ENCODE data around the gene ANKRD40.
"Not testable (repeated sequence)": the region's sequence is repeated elsewhere in the genome, so short reads cannot be mapped to it uniquely, and the experiment has no call there.

The ANKRD40 gene

GRCh38 chr17:50710025-50710424, 2.3 kb upstream of the ANKRD40 start:
- DNase-seq = no peak

- DNase-seq = not testable (repeated sequence)
These were observed 1.3 kb upstream of the ANKRD40 start for GRCh38 chr17:50709053-50709452.

- DNase-seq = no peak
These were observed 611 bp upstream of the ANKRD40 start for GRCh38 chr17:50708050-50709000.

GRCh38 chr17:50703162-50703561, 4.6 kb downstream of the ANKRD40 start:
- no peak for DNase-seq

- no peak for DNase-seq
These were observed 8.3 kb downstream of the ANKRD40 start for GRCh38 chr17:50699410-50699809.

GRCh38 chr17:50697663-50698272, 9.9 kb downstream of the ANKRD40 start:
- DNase-seq = no peak

GRCh38 chr17:50697062-50697461, 10.7 kb downstream of the ANKRD40 start:
- DNase-seq = no peak

GRCh38 chr17:50696365-50696879, 11.3 kb downstream of the ANKRD40 start:
- no peak for DNase-seq

GRCh38 chr17:50693036-50693682, 14.6 kb downstream of the ANKRD40 start:
- no peak for DNase-seq

- no peak for DNase-seq
These were observed 15.2 kb downstream of the ANKRD40 start for GRCh38 chr17:50692448-50693035.

- DNase-seq = no peak
These were observed 15.9 kb downstream of the ANKRD40 start for GRCh38 chr17:50691550-50692447.

- no peak for DNase-seq
These were observed 16.7 kb downstream of the ANKRD40 start for GRCh38 chr17:50690887-50691549.

- DNase-seq = no peak
These were observed 17.5 kb downstream of the ANKRD40 start for GRCh38 chr17:50689956-50690886.

- no peak for DNase-seq
These were observed 18.5 kb downstream of the ANKRD40 start for GRCh38 chr17:50689251-50689650.

- DNase-seq = no peak
These were observed 19.5 kb downstream of the ANKRD40 start for GRCh38 chr17:50688245-50688644.

GRCh38 chr17:50687200-50688066, 20.3 kb downstream of the ANKRD40 start:
- no peak for DNase-seq

GRCh38 chr17:50686494-50687199, 21.1 kb downstream of the ANKRD40 start:
- no peak for DNase-seq

- no peak for DNase-seq
These were observed 21.8 kb downstream of the ANKRD40 start for GRCh38 chr17:50685691-50686493.

All from activated T-cell treated with anti-CD3 and anti-CD28 coated beads, Interleukin-2, amount 50 U/mL, for 48 hours (primary cell).